Measurements from ENCODE around the gene NTPCR. TPM values are rescaled to one million over a fixed set of nuclear protein-coding genes. Genes with fewer than 3 reads are reported as not detected.
"Not testable (repeated sequence)": the region's sequence is repeated elsewhere in the genome, so short reads cannot be mapped to it uniquely, and the experiment has no call there.

Gene NTPCR
- total RNA-seq, result 10 to 100 TPM; 26.2 to 27.1 TPM

DNA sequence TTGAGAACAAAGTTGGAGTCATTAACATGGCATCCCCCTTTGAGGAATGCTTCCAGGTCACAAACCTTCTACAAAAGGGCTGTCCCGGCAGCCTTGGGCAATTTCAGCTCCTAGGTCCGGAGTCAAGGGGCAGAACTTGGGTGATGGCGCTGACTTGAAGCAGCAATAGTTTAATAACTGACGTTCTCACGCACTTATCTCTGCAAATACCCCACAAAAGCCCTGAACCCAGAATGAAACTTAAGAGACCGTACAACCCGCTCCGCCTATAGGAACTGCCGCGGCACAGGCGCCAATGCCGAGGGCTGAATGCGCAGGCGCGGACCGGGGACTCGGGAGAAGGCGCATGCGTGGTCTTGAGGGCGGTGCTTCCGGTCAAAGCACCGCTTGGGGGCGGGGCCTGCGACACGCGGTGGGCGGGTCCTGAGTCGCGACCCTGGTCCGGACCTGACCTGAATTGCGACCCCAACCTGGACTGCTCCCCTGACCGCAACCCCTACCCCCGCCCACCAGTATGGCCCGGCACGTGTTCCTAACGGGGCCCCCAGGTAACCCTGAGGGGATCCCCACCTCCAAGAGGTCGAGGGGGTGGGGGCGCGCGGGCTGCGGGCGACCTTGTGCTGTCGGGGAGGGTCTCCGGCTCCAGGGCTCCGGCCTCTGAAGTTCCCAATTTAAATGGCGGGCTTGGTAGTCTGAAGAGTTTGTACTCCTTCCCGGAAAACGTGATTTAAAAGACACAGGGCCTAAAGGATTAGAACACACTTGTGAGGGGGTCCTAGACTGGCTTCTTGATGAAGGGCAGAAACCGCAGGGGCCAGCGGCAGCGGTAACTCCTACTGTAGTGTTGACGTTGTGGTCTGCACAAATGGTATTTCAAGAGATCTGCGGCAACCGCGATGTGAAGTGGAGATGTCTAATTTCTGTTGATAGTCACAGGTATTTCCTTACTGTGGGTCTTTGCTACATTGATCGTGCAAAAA is at the start of gene NTPCR:
TSS of gene NTPCR (plus strand) at position 415 of the 980 bp plus-strand sequence. CDS start at position 515, 100 bp downstream.
- H3K9me3 Mint-ChIP-seq, result no peaks in the 10 kb centered on the region
- peaks cover 31% of the 10 kb centered on the region for H3K4me1 Mint-ChIP-seq
- H3K36me3 Mint-ChIP-seq, result peaks cover 11% of the 10 kb centered on the region
- POLR2A ChIA-PET, result interaction anchor here (1.0 kb wide), 2 partner anchors 27 to 145 kb away, joined by 3 to 5 read pairs; partner anchors contain the start of gene MAP10
- H3K4me3 Mint-ChIP-seq, result peak within 1 kb of the TSS; percentile 94
- H3K27me3 Mint-ChIP-seq, result no peaks in the 10 kb centered on the region
- peak within 1 kb of the TSS; percentile 92 for H3K27ac Mint-ChIP-seq
- DNase-seq, result peak; percentile 98
- peak; percentile 96 for ATAC-seq (ENCODE audit: low read depth)

GRCh38 chr1:232900818-232901217 is 49.6 kb upstream of the NTPCR start:
- peaks cover 1% of the 10 kb centered on the region for H3K36me3 Mint-ChIP-seq
- H3K27me3 Mint-ChIP-seq, result no peaks in the 10 kb centered on the region
- no peak overlapping the region for H3K4me3 Mint-ChIP-seq
- ATAC-seq (ENCODE audit: low read depth), result no peak
- no peak for DNase-seq
- POLR2A ChIA-PET, result no interaction called here
- H3K9me3 Mint-ChIP-seq, result no peaks in the 10 kb centered on the region
- peaks cover 19% of the 10 kb centered on the region for H3K4me1 Mint-ChIP-seq
- no peak overlapping the region for H3K27ac Mint-ChIP-seq

GRCh38 chr1:232901255-232901654 is 49.2 kb upstream of the NTPCR start:
- peaks cover 1% of the 10 kb centered on the region for H3K36me3 Mint-ChIP-seq
- H3K9me3 Mint-ChIP-seq, result no peaks in the 10 kb centered on the region
- DNase-seq, result no peak
- H3K4me1 Mint-ChIP-seq, result peaks cover 21% of the 10 kb centered on the region
- no peak overlapping the region for H3K27ac Mint-ChIP-seq
- H3K4me3 Mint-ChIP-seq, result peak overlapping the region; percentile 35
- no peak for ATAC-seq (ENCODE audit: low read depth)
- no peaks in the 10 kb centered on the region for H3K27me3 Mint-ChIP-seq
- POLR2A ChIA-PET, result no interaction called here

DNA sequence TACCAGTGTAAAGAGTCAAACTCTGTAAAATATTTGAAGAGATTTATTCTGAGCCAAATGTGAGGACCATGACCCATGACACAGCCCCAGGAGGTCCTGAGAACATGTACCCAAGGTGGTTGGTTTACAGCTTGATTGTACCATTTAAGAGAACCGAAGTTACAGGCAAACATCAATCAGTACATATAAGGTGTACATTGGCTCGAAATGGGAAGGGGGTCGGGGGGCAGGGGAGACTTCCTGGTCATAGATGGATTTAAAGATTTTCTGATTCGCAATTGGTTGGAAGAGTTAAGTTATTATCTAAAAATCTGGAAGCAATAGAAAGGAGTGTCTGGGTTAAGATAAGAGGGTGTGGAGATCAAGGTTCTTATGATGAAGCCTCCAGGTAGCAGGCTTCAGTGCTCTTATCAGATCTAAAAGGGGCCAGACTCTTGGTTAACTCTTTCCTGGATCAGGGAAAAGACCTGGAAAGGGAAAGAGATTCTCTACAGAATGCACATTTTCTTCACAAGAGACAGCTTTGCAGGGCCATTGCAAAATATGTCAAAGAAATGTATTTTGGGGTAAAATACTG is 47.5 kb upstream of the NTPCR start:
- Mint-ChIP-seq H3K36me3 (peaks cover 1% of the 10 kb centered on the region), H3K4me3 (no peak overlapping the region), H3K27ac (no peak overlapping the region), H3K4me1 (peaks cover 23% of the 10 kb centered on the region), H3K27me3 (peaks cover 7% of the 10 kb centered on the region), H3K9me3 (no peaks in the 10 kb centered on the region)
- no peak for ATAC-seq (ENCODE audit: low read depth)
- POLR2A ChIA-PET, result no interaction called here
- no peak for DNase-seq

DNA sequence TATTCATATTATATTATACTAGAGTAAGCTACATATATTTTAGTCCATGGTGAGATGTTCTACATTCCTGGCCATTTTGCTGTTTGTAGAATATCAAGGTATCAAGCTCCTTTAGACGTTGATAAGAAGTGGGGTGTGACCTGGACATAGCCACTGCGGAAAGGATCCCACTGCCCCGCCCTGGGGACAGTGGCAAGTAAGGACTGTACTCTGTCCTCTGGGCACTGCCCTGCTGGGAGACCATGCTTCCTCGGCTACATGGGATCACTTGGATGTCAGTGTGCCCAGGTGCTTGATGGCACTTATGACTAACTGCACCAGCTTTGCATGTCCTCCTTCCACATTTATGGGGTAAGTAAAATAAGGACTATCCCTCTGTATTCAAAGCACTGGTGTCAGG is 46.3 kb upstream of the NTPCR start:
- Mint-ChIP-seq H3K27ac (no peak overlapping the region), H3K4me1 (peaks cover 24% of the 10 kb centered on the region), H3K4me3 (no peak overlapping the region), H3K27me3 (peaks cover 7% of the 10 kb centered on the region), H3K36me3 (peaks cover 2% of the 10 kb centered on the region), H3K9me3 (no peaks in the 10 kb centered on the region)
- POLR2A ChIA-PET, result no interaction called here
- ATAC-seq (ENCODE audit: low read depth), result no peak
- DNase-seq, result no peak

DNA sequence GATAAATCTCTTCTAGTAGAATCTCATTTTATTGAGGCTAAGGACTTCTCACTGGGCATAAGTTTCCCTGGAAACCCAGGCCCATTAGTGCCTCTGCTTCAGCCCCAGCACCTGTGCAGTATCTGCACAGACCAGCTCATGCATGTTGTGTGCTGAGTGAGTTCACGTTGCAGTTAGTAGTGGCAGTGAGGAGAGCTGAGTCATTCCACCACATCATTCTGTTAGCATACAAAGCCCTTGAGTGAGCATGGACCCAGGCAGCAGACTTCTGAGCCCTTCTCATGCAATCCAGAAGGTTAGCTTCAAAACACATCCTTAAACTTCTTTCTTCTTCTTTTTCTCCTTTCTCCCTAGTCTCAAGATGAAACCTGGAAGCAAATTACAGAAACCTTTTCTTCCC is 45.8 kb upstream of the NTPCR start:
- Mint-ChIP-seq H3K27me3 (peaks cover 9% of the 10 kb centered on the region), H3K27ac (no peak overlapping the region), H3K9me3 (no peaks in the 10 kb centered on the region), H3K4me3 (no peak overlapping the region), H3K36me3 (peaks cover 2% of the 10 kb centered on the region), H3K4me1 (peaks cover 28% of the 10 kb centered on the region)
- POLR2A ChIA-PET, result no interaction called here
- no peak for DNase-seq
- peak; percentile 30 for ATAC-seq (ENCODE audit: low read depth)

DNA sequence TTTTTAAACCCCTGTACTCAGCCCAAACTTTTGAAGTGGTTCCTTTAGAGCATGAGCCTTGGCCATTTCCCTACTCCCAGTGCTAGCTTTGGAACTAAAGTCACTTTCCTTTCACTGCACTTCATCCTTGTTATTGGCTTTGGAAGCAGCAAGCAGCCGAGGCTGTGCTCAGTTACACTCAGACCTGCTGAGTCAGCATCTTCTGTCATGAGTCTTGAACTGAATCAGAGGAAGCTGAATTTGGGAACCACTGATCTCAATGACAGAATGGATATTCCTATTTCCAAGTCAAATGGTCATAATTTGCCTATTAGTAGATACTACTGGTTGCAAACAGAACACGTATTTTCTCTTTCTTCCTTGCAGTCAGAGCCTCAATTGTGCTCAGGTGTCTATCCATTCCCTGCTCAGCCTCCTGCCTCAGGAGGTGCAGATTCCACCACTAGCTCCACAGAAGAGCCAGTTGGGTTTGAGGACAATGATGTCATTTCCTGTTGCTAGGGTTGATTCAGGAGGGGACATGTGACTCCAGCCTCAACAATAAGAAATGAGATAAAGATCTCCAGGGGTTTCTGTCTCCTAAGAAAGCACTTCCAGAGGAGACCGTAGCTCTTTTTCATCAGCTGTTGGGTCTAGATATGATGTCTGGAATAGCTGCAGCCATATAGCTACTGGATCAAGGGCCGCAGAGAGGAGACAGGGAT is 44.9 kb upstream of the NTPCR start:
- ATAC-seq (ENCODE audit: low read depth) (peak; percentile 30), DNase-seq (no peak)
- Mint-ChIP-seq H3K36me3 (peaks cover 2% of the 10 kb centered on the region), H3K4me1 (peaks cover 36% of the 10 kb centered on the region), H3K27me3 (peaks cover 9% of the 10 kb centered on the region), H3K27ac (no peak overlapping the region), H3K4me3 (peak overlapping the region; percentile 9), H3K9me3 (no peaks in the 10 kb centered on the region)
- POLR2A ChIA-PET, result no interaction called here

DNA sequence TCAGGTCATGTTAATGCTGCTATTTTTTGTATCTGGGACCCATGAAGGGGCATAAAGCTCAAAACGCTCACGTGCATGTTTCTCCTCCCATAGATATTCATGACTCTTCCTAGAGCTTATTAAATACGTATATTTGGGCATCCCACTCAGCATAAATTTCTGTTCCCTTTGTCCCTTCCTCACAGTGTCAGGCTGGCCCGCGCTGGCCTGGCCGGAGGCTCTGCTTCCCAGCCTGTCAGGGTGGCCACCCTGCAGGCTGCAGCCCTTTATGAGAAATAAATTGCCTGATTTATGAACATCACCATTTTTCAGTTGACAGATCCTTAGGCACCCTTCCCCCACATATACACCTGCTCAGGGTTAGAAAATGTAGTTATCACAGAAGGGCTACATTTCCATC is 44.0 kb upstream of the NTPCR start:
- ATAC-seq (ENCODE audit: low read depth) (no peak), DNase-seq (no peak)
- Mint-ChIP-seq H3K36me3 (peaks cover 2% of the 10 kb centered on the region), H3K27ac (no peak overlapping the region), H3K27me3 (peaks cover 9% of the 10 kb centered on the region), H3K4me3 (no peak overlapping the region), H3K4me1 (peaks cover 32% of the 10 kb centered on the region), H3K9me3 (no peaks in the 10 kb centered on the region)
- POLR2A ChIA-PET, result no interaction called here

DNA sequence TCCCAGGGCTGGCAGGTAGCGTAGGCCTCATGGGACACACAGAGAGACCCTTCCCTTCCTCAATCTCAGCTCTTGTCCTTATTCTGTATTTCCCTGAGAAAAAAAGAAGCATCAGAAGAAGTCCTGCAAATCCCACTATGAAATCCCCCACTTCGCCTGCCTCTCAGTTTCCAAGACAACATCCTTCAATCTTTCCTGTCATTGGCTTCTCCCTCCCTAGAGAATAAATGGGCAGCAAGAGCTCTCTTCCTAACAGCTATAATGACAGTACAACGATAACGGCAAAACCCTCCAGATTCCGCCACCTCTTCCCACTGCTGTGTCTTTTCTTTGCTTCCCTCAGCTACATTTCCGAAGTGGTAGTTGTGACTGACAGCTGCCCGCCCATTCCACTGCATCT is 41.6 kb upstream of the NTPCR start:
- DNase-seq (no peak), ATAC-seq (ENCODE audit: low read depth) (no peak)
- Mint-ChIP-seq H3K27me3 (peaks cover 9% of the 10 kb centered on the region), H3K4me3 (no peak overlapping the region), H3K27ac (peak overlapping the region; percentile 49), H3K9me3 (no peaks in the 10 kb centered on the region), H3K4me1 (peaks cover 31% of the 10 kb centered on the region), H3K36me3 (peaks cover 2% of the 10 kb centered on the region)
- POLR2A ChIA-PET, result no interaction called here

DNA sequence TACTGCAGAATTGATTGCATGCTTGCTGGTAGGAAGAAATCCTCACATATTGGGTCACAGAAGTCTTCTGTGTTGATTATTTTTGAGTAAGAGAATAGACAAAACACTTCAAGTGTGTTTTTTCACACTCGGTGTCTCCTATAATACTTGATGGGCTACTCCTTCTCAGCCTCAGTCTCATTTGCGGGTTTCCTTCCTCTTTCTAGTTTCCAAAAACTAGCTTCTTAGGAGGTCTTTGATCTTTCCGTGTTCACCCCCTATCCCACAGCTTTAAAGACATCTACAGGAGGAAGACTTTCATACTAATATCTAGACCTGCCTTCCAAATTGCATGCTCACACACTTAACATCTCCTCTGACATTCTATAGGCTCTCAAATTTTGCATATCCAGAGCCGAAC is 40.7 kb upstream of the NTPCR start:
- DNase-seq, result no peak
- no peak for ATAC-seq (ENCODE audit: low read depth)
- H3K27ac Mint-ChIP-seq, result no peak overlapping the region
- POLR2A ChIA-PET, result no interaction called here
- peaks cover 30% of the 10 kb centered on the region for H3K4me1 Mint-ChIP-seq
- H3K36me3 Mint-ChIP-seq, result peaks cover 2% of the 10 kb centered on the region
- H3K4me3 Mint-ChIP-seq, result peak overlapping the region; percentile 20
- no peaks in the 10 kb centered on the region for H3K9me3 Mint-ChIP-seq
- peaks cover 9% of the 10 kb centered on the region for H3K27me3 Mint-ChIP-seq

DNA sequence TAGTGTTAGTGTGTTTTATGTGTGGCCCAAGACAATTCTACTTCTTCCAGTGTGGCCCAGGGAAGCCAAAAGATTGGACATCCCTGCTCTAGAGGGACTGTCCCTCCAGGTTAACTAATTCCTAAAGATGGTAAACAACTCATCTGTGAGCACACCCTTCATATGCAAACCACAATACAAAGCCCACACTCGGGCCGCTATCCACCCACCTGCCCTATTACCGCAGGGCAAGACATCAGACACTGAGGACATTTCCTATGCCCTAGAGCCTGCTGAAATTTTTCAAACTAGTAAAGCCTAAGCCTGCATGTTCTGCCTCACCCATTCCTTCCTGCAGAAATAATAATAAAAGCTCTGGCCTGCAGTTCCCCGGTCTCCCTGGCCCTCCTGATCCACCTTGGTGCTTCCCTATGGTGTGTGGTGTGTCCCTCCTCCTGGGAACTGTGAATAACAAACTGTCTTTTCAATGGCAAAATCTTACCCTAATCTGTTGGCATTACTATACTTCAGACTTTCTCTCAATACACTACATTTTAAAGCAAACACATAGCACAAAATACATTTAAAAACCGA is 39.3 kb upstream of the NTPCR start:
- ATAC-seq (ENCODE audit: low read depth) (no peak), DNase-seq (no peak)
- H3K4me1 Mint-ChIP-seq, result peaks cover 24% of the 10 kb centered on the region
- POLR2A ChIA-PET, result no interaction called here
- no peaks in the 10 kb centered on the region for H3K9me3 Mint-ChIP-seq
- peaks cover 9% of the 10 kb centered on the region for H3K27me3 Mint-ChIP-seq
- peaks cover 2% of the 10 kb centered on the region for H3K36me3 Mint-ChIP-seq
- H3K27ac Mint-ChIP-seq, result no peak overlapping the region
- H3K4me3 Mint-ChIP-seq, result no peak overlapping the region

DNA sequence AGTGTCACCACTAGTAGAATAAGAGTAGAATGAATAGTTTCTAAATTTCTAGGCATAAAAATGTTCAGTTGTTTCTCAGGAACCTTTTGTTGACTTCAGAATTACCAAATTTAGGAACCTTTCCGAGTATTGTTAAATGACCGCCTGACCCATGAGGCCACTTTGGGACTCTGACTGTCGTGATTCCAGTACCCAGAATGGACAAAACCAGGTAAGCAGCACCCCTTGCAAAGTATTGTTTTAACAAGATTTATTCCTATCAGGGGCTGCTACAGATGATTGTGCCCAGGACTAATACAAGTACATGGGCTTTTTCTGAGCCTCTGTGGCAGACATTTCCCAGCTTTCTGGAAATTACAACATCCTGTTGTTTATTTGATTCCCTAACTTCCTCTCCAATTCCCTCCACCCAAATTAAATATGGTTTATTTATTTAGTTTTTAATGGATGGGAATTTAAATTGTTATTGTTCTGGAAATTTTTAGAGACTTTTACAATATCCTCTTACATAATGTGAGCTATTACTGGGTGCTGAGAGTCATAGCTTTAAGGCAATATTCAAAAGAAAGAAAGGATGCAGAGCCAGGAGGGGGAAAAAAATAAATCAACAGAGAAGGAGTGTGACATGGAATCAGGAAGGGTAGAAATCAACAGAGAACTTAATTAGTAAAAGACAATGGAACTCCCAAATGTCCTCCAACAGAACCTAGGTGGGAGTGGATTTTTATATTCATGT is 37.4 kb upstream of the NTPCR start:
- DNase-seq (no peak), ATAC-seq (ENCODE audit: low read depth) (no peak)
- POLR2A ChIA-PET, result no interaction called here
- peaks cover 3% of the 10 kb centered on the region for H3K27me3 Mint-ChIP-seq
- H3K9me3 Mint-ChIP-seq, result no peaks in the 10 kb centered on the region
- H3K36me3 Mint-ChIP-seq, result peaks cover 5% of the 10 kb centered on the region
- H3K4me1 Mint-ChIP-seq, result peaks cover 22% of the 10 kb centered on the region
- no peak overlapping the region for H3K4me3 Mint-ChIP-seq
- no peak overlapping the region for H3K27ac Mint-ChIP-seq

DNA sequence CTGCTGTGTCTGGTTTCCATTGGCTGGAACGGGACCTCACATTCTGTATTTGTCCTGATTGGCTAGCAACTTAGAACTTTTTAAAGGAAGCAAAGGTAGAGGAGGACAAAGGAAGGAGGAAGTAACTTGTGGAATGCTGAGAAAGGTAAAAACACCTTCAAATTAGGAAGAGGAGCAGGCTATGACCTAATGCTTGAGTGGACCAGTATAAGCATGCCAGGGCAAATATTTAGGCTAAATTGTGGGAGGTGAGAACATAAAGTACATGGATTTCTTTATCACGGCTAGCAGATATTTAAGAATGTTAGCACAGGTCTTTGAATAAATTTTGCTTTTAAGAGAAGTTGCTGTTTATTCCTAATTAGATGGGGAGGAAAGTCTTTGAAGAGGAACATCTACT is 36.1 kb upstream of the NTPCR start:
- H3K4me3 Mint-ChIP-seq, H3K36me3 Mint-ChIP-seq: not testable (repeated sequence)
- POLR2A ChIA-PET, result interaction anchor here (0.6 kb wide), 1 partner anchor 1985 kb away, joined by 3 read pairs; no protein-coding TSS in a partner anchor

More for the DNA sequence above, 36.1 kb upstream of the NTPCR start:
- not testable (repeated sequence) for H3K27me3 Mint-ChIP-seq; DNase-seq; H3K9me3 Mint-ChIP-seq; H3K27ac Mint-ChIP-seq; ATAC-seq (ENCODE audit: low read depth)
- H3K4me1 Mint-ChIP-seq, result peaks cover 20% of the 10 kb centered on the region

Measured in activated naive CD8-positive, alpha-beta T cell treated with anti-CD3 and anti-CD28 coated beads, Interleukin-2, amount 10 ng/mL, durations not matched to agents 7 days and 5 days (primary cell).